ENCODE data around the gene MCCC1.

The MCCC1 gene

DNA sequence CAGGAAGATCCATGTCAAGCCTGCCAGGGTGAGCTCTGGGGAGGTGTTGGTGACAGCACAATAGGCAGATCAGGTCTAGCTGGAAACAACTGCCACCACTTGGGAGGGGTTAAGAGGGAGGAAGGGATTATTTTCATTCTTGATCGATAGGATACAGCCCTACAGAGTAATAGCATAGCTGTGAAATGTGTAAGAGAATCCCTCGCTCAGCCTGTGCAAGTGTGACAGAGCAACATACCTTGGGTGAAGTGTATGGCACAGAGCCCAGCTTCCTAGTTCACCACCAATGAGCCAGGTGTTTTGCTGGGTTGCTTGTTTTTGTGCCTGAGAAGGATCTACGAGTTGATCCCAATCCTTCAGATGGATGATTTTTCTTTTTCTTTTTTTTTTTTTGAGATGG is 109.7 kb downstream of the MCCC1 start:
- no peak for DNase-seq (ENCODE audit: low read depth in 4 of 4, low spot score in 1 of 4)

DNA sequence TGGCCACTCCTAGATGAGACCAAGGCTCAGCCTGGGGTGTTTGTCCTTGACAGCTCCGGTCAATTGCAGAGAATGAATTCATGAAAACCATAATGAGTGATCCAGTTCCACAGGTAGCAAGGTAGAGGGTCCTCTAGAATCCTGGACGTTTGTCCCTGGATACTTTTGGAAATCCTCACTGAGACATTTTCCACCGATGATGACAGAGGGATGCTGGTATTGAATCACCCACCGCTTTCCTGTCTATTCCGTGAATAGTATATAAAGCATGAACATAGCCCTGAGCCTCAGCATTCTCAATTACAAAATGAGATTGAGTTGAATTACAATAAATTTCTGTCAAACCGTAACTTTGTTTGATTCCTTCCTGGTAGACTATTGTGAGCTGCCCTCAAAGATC is 113.3 kb downstream of the MCCC1 start:
- DNase-seq (ENCODE audit: low read depth in 4 of 4, low spot score in 1 of 4) = no peak

DNA sequence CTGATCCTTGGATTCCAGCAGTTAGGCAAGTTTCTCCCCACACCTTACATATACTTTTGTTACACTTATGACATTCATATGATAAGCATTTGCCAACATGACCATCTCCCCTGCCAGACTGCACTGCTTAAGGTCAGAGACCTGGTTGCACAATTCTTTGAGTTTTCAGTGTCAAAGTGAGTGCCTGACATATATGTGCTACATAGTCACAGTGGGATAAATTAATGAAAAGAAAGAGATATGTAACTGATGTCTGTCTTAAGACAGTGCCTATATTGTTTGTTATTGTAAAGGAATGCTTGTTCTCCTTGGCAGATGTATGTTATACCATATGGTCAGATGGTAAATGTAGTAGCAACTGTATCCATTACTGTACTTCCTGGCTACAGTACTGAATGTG is 115.4 kb downstream of the MCCC1 start:
- DNase-seq (ENCODE audit: low read depth in 4 of 4, low spot score in 1 of 4) = no peak

DNA sequence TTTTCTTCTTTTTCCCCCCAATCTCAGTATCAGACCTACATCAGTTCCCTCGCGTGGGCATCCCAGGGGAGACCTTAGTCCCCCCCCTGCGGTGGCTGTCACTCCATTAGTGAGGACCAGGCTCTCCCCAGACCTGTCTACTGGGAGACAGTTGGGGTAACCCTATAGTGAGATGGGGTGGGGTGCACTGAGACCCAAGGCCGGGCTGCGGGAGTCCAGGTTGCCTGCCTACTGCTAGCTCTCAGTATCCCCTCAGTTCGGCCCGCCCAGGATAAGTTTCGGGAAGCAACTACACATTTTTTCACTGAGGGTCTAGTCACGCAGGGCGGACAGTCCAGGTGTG is 118.3 kb downstream of the MCCC1 start:
- no peak for DNase-seq (ENCODE audit: low read depth in 4 of 4, low spot score in 1 of 4)

DNA sequence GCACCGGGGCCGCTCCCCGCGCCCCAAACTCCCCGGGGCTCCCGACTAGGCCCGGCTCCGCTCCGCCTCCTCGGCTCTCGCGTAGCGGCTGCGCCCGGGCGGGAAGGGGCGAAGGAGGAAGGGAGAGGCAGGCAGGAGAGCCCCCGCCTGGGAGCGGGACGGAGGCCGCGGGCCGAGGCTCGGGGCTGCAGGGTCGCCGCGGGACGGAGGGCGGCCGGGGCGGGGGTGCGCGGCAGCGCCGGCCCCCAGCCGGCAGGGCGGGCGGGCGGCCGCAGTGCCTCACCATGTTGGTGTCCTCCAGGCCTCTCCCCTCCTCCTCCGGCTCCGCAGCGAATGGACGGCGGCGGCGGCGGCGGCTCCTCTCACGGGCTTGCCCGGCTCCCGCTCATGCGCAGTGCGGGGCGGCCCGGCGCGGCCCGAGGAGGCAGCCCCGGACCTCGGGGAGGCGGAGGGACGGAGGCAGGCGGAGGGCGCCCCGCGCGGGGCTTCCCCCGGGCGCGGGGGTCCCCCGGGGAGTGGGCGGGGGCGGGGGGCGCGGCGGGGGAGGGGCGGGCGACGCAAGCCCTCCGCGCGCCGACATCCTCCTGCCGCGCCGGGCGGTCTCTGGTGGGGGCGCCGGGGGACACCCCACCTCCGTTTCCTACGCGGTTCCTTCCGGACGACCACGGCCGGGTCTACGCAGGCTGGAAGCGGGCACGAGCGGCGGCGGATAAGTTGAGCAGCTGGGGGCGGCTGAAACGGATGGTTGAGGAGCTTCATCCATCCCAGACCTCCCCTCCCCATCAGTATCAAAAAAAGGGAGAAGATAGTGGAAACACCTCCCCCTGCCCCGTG is 118.9 kb downstream of the MCCC1 start, which contains the start of gene DCUN1D1:
TSS of gene DCUN1D1 (minus strand) at position 335 of the 834 bp plus-strand sequence. CDS start at position 286, 49 bp downstream.
- peak; percentile 74 to 80 (median 78) for DNase-seq (ENCODE audit: low read depth in 4 of 4, low spot score in 1 of 4)

DNA sequence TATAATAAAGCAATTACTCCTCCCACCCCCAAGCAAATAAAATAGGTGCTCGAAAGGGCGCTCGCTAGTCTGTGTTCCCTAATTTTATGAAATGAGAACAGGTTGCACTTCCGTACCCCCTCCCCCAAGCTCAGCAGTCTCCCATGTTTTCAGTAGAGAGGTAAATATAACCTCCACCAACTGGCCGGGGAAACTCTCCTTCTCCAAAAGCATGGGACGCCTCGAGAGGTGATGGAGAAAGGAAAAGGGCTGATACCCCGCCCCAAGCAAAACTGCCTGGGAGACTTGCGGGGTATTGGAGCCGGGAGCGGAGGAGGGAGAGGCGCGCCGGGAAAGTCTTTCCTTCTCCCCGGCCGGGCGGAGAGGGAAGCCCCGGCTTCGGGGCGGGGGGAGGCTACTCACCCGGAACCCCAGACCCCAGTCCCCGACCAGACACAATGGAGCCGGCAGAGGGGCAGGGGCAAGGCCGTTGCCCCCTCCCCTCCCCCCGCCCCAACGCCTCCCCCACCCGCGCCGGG is 119.6 kb downstream of the MCCC1 start:
- DNase-seq (ENCODE audit: low read depth in 4 of 4, low spot score in 1 of 4) = no peak

DNA sequence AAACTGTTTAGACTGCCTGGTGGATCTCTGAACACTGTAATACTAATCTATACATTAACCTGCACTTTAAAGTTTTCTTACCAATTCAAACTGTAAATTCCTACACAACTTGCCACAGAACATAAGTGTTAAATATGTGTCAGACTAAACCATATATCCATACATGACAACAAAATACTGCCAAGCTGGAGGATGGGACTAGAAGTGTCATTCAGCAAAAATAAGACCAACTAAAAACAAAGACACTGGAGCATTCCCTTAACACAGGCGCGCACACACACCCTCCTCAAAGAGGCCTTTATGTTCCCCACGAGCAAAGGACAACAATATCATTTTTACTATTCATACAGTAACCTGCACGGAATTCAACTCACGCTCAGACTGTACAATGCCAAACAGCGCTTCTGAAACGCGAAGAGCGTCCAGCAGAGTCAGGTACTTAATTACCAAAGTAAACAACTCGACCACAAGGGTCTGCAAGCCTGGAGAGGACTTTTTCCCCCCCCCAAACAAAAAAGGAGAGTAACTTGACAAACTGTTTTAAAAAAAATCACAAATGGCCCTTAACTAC is 120.1 kb downstream of the MCCC1 start:
- DNase-seq (ENCODE audit: low read depth in 4 of 4, low spot score in 1 of 4) = no peak

DNA sequence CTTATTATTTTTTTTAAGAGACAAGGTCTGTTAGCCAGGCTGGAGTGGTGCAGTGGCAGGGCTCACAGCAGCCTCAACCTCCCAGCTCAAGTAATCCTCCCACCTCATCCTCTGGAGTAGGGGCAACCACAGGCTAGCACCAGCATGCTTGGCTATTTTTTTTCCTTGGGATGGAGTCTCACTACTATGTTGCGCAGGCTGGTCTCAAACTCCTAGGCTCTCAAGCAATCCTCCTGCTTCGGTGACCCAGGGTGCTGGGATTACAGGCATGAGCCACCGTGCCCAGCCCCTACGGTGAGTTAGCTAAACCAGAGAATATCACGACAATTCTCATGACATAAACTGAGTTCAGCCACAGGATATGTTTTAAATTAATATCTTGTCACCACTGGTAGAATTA is 120.9 kb downstream of the MCCC1 start:
- DNase-seq (ENCODE audit: low read depth in 4 of 4, low spot score in 1 of 4) = no peak

DNA sequence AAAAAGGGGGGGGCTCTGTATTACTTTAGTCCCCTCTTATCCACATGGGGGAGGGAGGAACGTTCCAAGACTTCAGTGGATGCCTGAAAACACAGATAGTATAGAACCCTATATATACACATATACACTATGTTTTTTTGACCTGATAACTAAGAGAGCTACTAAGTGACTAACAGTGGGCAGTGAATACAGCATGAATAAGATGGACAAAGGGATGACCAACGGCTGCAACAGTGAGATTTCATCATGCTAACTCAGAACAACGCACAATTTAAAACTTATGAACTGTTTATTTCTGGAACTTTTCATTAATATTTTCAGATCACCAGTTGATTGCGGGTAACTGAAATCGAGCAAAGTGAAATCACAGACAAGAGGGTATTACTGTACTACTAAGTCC is 126.2 kb downstream of the MCCC1 start:
- DNase-seq (ENCODE audit: low read depth in 4 of 4, low spot score in 1 of 4) = no peak

DNA sequence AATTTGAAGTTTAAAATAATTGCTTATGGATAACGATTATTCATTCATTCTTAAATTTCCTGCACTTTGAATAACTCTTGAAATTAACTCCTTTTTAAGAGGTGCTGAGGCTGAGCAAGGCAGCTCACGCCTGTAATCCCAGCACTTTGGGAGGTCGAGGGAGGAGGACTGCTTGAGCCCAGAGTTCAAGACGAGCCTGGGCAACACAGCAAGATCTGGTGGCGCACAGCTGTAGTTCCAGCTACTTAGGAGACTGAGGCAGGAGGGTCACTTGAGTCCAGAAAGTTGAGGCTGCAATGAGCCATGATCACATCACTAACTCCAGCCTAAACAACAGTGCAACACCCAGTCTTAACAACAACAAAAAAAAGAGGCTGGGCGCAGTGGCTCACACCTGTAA is 126.9 kb downstream of the MCCC1 start:
- no peak for DNase-seq (ENCODE audit: low read depth in 4 of 4, low spot score in 1 of 4)

DNA sequence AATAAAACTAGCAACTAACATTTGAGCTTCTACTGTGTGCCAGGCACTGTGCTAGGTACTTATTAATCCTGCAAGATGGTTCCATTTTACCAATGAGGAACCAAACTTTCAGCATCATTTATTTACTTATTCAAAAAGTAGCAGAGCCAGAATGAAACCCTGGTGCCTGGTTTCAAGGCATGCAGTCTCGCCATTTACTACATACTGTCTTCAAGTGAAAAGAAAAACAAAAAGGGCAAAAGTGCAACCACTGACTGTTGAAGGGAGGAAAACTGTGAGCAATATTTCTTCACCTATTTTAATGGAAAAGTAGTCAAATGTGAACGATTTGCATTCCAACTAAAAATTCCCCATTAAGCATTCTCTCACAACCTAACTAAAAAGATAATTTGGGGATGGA is 127.7 kb downstream of the MCCC1 start:
- no peak for DNase-seq (ENCODE audit: low read depth in 4 of 4, low spot score in 1 of 4)

DNA sequence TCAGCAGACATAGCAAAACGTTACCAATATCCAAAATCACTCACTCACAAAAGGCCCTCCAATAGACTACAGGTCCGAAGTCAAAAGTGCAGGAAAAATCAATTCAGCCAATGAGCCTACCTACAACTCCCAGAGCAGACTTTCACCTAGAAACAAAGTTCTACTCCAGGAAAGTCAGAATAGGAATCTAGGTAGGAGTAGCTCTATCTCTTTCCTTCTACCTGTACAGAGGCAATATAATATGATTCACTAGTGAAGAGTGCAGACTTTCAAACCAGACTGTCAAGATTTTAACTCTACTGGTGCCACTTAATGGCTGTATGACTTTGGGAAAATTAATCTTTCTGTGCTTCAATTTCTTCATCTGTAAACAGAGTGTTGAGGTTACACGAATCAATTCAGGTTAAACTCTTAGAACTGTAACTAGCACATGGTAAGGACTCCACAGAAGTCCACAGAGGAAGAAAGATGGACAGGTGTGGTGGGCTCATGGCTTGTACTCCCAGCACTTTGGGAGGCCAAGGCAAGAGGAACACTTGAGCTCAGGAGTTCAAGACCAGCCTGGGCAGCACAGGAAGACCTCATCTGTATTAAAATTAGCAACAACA is 128.4 kb downstream of the MCCC1 start:
- DNase-seq (ENCODE audit: low read depth in 4 of 4, low spot score in 1 of 4) = no peak

DNA sequence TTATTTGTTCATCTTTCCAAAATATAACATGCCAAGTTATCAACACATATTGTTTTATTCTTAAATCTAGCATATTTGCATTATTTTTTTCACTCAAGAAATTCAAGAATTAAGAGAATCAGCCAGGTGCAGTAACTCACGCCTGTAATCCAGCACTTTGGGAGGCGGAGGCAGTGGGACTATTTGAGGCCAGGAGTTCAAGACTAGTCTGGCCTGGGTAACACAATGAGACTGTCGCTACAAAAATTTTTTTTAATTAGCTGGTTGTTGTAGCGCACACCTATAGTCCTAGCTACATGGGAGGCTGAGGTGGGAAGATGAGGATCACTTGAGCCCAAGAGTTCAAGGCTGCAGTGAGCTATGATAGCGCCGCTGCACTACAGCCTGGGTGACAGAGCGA is 129.4 kb downstream of the MCCC1 start:
- DNase-seq (ENCODE audit: low read depth in 4 of 4, low spot score in 1 of 4) = no peak

DNA sequence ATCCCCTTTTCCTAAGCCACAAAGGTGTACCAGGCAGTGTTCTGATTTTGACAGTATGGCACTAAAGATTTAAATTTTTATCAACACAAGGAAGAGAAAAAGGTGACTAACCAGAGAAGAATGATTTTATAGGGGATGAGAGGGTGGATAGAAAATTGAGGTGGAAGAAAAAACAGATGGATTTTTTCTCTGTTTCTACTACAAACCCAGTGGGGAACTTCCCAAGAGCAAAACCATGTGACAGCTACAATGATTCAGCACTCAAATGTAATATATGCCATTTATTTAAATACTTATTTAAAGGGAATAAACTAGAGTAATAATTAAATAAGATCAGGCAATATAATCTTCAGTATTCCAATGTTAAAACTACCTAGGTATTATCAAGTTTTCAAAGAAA is 130.0 kb downstream of the MCCC1 start:
- no peak for DNase-seq (ENCODE audit: low read depth in 4 of 4, low spot score in 1 of 4)

DNA sequence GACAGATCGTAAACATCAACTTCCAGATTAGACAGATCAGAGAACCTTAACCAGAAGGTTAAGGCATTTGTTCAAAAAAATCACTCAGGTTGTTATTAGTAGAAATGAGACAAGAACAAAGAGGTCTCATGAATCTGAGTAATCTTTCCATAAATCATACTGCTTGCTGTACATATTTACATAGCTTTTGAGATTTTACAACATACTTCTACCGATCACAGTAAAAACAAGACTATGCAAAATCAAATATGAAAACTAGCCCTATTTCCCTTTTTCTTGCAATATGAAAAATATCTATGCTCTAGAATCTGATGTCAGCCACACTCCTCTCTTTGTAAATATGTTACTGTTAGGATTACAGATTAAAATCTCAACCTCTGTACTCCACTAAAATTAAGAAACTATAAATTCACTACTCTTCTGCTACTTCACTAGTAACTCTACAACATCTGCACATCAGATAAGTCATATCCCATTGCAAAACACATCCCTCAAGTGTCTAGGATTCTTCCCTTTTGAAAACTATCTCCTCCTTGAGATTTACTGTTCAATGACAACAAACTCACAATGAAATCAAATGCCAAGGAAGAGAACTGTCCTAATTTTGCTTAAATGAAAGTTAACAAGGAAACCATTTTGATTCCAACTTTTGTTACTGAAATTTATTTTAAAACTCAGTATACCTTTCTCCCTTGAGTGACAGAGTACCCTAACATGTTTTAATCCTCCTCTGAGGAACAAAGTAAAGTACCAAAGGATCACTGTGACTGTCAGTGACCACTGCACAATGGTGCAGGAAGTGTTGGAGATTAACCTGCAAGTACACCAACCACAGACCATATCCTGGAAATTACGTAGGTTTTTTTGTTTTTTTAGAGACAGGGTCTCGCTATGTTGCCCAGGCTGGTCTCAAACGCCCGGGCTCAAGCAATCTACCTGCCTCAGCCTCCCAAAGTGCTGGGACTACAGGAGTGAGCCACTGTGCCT is 131.8 kb downstream of the MCCC1 start:
- no peak for DNase-seq (ENCODE audit: low read depth in 4 of 4, low spot score in 1 of 4)

DNA sequence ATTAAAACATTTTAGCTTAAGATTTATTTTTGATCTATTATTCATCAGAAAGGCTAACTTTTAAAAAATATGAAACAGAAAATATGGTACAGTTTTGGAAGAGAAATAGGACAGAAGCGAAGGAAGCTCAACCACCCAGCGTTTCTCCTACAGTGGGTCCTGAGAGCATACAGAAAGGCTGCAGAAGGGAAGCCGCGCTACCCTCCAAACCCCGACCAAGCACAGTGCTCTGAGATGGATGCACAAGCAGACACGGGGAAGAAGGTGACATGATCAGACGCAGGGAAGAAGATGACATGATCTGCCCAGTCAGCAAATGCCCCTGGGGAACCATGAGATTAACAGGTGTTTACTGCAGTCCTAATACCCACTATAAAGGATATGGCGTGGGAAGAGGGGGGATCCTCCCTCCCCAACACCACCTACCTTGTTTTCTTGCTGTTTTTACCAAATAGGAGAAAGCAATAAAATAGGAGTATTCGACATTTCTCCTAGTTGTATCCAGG is 133.4 kb downstream of the MCCC1 start:
- DNase-seq (ENCODE audit: low read depth in 4 of 4, low spot score in 1 of 4) = no peak
